ENCODE measurements around the gene ASAP2.
A peak's percentile ranks its signal among the peaks of the same experiment; 100 is the strongest.

ASAP2 gene

DNA sequence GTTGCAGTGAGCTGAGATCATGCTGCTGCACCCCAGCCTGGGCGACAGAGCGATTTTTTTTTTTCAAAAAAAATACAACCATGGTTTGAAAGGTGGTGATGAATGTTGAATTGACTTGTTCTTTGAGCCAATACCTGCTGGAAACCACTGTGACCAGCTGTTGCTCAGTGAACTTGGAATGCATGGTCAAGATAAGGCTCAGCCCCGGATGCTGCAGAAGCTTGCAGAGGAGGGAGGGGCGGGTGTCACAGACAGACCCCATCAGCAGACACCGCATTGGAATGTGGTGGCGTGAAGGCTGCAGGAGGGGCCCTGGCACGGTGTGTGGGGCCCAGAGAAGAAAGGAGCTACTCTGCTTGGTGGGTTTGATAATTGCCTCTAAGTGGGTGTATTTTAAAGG is 125.1 kb downstream of the ASAP2 start:
- FAIRE-seq (no peak), DNase-seq (ENCODE audit: insufficient read length, low spot score) (no peak)
- TF ChIP-seq CTCF (IDR thresholded peaks at IDR 0.05; ENCODE audit: insufficient read depth, missing control alignments), result no peak

GRCh38 chr2:9332136-9332852 is 125.7 kb downstream of the ASAP2 start:
- DNase-seq (ENCODE audit: insufficient read length, low spot score) (no peak), FAIRE-seq (no peak)
- TF ChIP-seq CTCF (IDR thresholded peaks at IDR 0.05; ENCODE audit: insufficient read depth, missing control alignments), result no peak

DNA sequence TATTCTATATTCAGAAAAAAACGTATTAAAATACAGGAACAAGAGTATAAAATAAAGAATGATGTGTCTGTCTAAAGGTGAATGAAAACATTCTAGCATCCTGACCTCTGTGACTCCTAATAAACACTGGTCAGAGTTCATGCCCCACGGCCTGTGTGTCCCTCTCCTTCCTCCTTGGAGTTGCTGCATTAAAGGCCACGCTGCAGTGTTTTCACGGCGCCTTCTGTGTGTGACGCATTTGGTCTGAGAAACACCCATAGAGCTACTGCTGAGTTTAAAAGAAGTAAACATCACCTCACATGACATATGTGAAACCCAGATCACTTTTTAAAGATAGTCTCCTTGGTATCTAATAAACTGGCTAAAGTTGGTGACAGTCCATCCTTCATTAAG is 126.2 kb downstream of the ASAP2 start:
- no peak for TF ChIP-seq CTCF (IDR thresholded peaks at IDR 0.05; ENCODE audit: insufficient read depth, missing control alignments)
- no peak for FAIRE-seq
- DNase-seq (ENCODE audit: insufficient read length, low spot score), result no peak

DNA sequence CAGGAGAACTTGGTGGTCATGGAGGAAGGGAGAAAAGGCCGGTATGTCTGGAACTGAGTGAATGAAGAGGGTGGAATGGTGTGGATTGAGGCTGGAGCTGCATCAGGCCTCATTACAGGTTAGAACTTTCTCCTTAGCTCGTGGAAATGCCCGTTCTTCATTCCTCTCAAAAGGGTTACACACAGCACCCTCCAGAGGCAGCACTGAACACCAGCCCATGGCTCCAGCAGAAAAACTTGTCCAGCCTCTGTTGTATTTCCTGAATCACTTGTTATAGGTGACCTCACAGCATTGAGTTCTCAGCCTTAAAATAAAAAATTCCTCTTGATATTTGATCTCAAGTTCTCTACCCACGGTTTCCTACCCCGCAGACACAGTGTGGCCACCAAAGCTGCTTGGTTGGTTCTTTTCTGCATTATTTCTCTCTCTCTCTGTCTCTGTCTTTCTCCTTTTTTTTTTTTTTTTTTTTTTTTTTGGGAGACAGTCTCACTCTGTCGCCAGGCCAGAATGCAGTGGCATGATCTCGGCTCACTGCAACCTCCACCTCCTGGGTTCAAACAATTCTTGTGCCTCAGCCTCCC is 127.1 kb downstream of the ASAP2 start:
- peak; percentile 77 for TF ChIP-seq CTCF (IDR thresholded peaks at IDR 0.05; ENCODE audit: insufficient read depth, missing control alignments)
- DNase-seq (ENCODE audit: insufficient read length, low spot score) (peak; percentile 31), FAIRE-seq (no peak)

DNA sequence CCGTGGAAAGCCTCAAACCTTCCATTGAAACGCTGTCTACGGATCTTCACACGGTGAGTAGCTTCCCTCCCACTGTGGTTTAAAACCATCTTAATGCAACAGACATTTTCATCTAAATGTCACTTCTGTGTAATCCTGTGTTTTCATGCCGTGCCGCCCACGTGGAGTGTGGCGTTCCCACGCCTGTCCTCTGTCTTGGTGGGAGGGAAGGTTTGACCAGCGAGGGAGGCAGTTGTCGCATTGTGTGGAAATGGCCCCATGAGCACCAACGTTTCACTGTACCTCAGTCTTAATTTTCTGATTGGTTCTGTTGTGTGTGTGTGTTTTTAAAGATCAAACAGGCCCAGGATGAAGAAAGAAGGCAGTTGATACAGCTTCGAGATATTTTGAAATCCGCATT is 128.1 kb downstream of the ASAP2 start:
- FAIRE-seq (no peak), DNase-seq (ENCODE audit: insufficient read length, low spot score) (no peak)
- TF ChIP-seq CTCF (IDR thresholded peaks at IDR 0.05; ENCODE audit: insufficient read depth, missing control alignments), result no peak

- FAIRE-seq, result no peak
- DNase-seq (ENCODE audit: insufficient read length, low spot score), result no peak
- TF ChIP-seq CTCF (IDR thresholded peaks at IDR 0.05; ENCODE audit: insufficient read depth, missing control alignments), result no peak
Observed at GRCh38 chr2:9335322-9335832, 128.8 kb downstream of the ASAP2 start.

GRCh38 chr2:9336241-9336575 is 129.6 kb downstream of the ASAP2 start:
- DNase-seq (ENCODE audit: insufficient read length, low spot score), result no peak
- no peak for TF ChIP-seq CTCF (IDR thresholded peaks at IDR 0.05; ENCODE audit: insufficient read depth, missing control alignments)
- FAIRE-seq, result no peak
